ENCODE results near the gene KBTBD2.
A peak's percentile ranks its signal among the peaks of the same experiment; 100 is the strongest.

Gene KBTBD2

DNA sequence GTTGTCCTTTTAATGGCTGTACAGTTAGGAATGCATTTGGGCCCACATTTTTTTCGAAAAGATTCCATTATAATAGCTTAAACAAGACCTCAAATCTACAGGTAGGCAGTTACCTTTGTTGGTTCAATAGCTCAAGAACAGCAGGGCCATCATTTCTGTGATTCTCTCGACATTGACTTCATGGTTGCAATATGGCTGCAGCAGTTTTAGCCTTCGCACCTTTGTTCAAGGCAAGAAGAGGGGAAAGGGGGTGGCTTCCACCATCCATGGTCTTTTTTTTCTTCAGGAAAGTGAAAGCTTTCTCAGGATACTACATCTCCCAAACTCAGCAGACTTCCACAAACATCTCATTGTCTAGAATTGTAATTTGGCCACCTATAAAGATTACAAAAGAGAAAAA is 2.2 kb upstream of the KBTBD2 start:
- no peak overlapping the region for H3K4me3 ChIP-seq (ENCODE audit: low read length)
- DNase-seq (ENCODE audit: low read depth), result no peak
- TF ChIP-seq, protein P1, sequence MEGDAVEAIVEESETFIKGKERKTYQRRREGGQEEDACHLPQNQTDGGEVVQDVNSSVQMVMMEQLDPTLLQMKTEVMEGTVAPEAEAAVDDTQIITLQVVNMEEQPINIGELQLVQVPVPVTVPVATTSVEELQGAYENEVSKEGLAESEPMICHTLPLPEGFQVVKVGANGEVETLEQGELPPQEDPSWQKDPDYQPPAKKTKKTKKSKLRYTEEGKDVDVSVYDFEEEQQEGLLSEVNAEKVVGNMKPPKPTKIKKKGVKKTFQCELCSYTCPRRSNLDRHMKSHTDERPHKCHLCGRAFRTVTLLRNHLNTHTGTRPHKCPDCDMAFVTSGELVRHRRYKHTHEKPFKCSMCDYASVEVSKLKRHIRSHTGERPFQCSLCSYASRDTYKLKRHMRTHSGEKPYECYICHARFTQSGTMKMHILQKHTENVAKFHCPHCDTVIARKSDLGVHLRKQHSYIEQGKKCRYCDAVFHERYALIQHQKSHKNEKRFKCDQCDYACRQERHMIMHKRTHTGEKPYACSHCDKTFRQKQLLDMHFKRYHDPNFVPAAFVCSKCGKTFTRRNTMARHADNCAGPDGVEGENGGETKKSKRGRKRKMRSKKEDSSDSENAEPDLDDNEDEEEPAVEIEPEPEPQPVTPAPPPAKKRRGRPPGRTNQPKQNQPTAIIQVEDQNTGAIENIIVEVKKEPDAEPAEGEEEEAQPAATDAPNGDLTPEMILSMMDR (conservative IDR thresholded peaks at IDR 0.05; ENCODE audit: low read length), result no peak

DNA sequence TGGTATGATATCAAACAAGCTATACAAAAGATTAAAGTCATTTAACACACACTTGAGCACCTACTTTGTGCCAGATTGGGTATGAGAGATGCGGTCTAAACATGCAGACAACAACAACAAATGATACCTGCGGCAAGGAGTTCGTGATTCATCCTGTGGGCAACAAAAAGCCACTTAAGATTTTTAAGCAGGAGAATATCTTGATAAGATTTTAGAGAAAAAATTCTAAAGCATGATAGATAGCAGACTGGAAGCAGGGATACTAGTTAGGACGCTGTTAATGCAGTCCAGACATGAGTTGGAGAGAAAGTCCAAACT is 1.6 kb upstream of the KBTBD2 start:
- no peak overlapping the region for H3K4me3 ChIP-seq (ENCODE audit: low read length)
- no peak for DNase-seq (ENCODE audit: low read depth)
- TF ChIP-seq, protein P1 (conservative IDR thresholded peaks at IDR 0.05; ENCODE audit: low read length), result no peak

DNA sequence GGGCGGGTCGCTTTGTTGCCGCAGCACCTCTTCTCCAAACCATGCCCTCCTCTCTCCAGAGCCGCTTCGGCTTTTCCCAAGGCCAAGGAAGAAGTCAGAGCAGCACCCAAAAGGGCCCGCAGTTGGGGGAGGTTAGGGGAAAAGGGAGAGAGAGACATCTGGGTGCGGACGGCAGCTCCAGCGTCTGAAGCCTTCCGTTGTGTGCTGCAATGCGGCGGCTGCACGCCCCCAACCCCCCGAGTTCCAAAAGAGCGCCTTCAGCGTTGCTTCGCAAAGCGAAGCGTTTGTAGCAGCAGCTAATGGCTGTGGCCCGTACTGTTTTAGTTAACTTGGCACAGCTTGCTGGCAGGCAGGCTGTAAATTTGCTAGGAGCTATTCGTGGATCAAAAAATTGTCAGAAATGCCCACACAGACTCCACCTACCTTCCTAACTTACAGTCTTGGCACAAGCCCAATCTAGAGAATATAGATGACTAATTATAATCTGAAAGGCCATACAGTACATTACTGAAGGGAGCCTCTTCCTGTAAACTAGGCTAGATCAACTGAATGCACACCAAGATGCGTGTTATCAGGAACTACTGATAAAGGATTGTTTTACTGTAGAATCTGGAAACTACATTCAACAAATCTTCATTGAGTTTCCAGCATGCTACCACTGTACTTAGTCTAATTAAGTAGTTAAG is 1.1 kb upstream of the KBTBD2 start:
- peak; percentile 37 for DNase-seq (ENCODE audit: low read depth)
- peak overlapping the region; percentile 69 for H3K4me3 ChIP-seq (ENCODE audit: low read length)
- TF ChIP-seq, protein P1 (conservative IDR thresholded peaks at IDR 0.05; ENCODE audit: low read length), result no peak

DNA sequence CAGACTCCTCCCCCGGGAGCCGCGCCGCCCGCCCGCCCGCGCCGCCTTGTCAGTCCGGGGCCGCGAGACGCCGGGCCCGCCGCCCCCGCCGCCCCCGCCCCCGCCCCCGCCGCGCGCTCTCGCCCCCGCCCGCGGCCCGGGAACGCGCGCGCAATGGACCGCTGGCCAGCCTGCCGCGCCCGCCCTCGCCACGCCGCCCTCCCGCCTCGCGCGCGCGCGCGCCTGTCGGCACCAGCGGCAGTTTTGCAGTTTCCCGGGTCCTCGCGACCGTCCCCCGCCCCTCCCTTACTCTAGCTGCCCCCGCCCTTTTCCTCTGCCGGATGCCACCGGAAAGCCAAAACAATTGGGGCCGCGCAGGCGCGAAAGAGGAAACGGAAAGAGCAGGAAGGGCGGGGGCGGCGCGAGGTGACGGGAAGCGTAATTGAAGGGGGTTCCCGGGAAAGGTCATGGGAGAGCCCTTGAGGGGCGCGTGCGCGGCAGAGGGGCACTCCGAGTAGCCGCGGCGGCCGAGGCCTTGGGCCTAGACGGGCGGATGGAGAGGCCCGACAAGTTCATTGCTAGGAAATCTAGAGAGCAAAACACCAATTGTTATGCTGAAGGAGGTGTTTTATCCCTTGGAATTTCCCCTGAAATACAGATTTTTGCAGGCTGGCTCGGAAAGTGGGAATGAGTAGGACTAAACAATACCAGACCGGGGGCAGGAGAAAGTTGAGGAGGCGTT is 400 bp upstream of the KBTBD2 start:
- DNase-seq (ENCODE audit: low read depth), result peak; percentile 94
- peak overlapping the region; percentile 69 for H3K4me3 ChIP-seq (ENCODE audit: low read length)
- TF ChIP-seq, protein P1 (conservative IDR thresholded peaks at IDR 0.05; ENCODE audit: low read length), result no peak

DNA sequence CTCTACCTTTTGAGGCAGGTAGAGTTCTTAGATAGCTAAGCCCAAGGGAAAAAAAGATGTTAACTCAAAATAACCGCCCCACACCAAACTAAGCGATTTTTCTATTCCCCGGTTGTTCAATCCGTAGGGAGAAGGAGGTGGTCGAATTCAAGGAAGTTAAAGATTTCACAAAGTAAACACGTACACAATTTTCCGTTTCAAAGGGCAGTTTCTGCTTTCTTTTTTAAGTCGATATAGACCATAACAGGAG is 842 bp downstream of the KBTBD2 start:
- peak overlapping the region; percentile 86 for H3K4me3 ChIP-seq (ENCODE audit: low read length)
- TF ChIP-seq, protein P1 (conservative IDR thresholded peaks at IDR 0.05; ENCODE audit: low read length), result no peak
- no peak for DNase-seq (ENCODE audit: low read depth)

DNA sequence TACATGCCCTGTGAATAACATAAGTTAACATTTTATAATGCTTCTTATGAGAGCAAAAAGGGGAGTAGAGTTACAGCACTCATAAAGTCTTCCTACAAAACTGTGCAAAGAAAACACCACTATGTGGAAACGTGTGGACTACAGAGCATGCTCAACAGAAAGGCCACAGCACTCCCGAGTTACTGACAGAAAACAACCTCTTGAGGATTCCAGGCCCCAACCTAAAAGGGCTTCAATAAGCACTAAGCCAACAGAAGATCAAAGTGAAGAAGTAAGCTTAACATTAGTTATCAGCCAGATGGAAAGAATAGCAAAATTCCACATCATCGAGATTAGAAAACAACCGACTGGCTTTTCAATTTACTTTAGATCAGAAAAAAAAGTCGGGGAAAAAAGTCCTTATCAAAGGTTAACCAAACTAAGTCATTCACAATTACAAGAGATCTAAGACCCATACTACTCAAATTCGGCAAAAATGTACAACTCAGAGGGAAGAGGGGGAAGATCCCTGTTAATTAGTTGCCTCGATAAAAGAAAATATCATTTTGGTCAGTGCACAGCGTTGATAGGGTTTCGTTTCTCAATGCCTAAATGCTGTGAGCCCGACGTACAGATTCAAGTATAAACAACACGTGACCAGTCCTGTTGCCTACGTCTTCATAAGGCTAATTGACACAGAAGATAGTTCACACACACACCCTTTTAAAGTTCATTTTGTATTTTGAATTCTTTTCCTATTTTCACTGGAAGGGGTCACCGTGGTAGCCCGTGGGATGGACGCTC is 1.4 kb downstream of the KBTBD2 start:
- TF ChIP-seq, protein P1 (conservative IDR thresholded peaks at IDR 0.05; ENCODE audit: low read length), result no peak
- peak overlapping the region; percentile 86 for H3K4me3 ChIP-seq (ENCODE audit: low read length)
- peak; percentile 63 for DNase-seq (ENCODE audit: low read depth)

DNA sequence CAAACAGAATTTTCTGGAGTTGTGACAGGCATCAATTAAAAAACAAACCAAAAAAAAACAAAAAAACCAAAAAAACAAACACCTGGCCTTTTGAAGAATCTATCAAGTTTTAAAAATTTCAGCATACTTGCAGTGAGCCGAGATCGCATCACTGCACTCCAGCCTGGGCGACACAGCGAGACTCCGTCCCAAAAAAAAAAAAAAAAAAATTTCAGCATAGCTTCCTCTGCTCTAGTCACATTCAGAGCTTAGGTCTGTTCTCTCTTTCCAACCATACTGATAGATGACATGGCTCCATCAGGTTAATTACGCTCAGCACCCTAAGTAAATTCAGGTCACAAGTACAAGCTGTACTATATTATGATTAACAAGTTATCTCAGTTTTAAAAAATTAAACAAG is 3.1 kb downstream of the KBTBD2 start:
- TF ChIP-seq, protein P1 (conservative IDR thresholded peaks at IDR 0.05; ENCODE audit: low read length), result no peak
- no peak overlapping the region for H3K4me3 ChIP-seq (ENCODE audit: low read length)
- no peak for DNase-seq (ENCODE audit: low read depth)
